ENCODE measurements around the gene DLGAP1. TPM values are rescaled to one million over a fixed set of nuclear protein-coding genes. Genes with fewer than 3 reads are reported as not detected.

The DLGAP1 gene
- polyA plus RNA-seq, 1 of the 3 experiments (the other 2 are of a cell fraction) = not detected

- WGBS (ENCODE audit: low lambda C conversion rate) = 98% methylated on average over 4 of the region's 4 CpGs
- H3K4me1 ChIP-seq (ENCODE audit: control insufficient read depth in 1 of 2, insufficient read depth in 2 of 2, low read depth in 1 of 2, low read length in 1 of 2) = peaks cover 19 to 29% of the 10 kb centered on the region in 2 experiments
- H3K79me2 ChIP-seq (ENCODE audit: insufficient read depth) = no peaks in the 10 kb centered on the region
- POLR2A ChIA-PET = no interaction called here
- no peaks in the 10 kb centered on the region for H4K20me1 ChIP-seq (ENCODE audit: insufficient read depth)
- no peak overlapping the region for H3K9ac ChIP-seq
- no peak overlapping the region for H3K4me2 ChIP-seq
- H3F3A ChIP-seq (replicated peaks; ENCODE audit: insufficient read depth) = peaks cover 29% of the 10 kb centered on the region
- H3K27me3 ChIP-seq (ENCODE audit: insufficient read depth) = no peaks in the 10 kb centered on the region
- CTCF ChIA-PET = no interaction called here
- no peak overlapping the region for H3K4me3 ChIP-seq (ENCODE audit: low read depth in 2 of 2, low read length in 1 of 2)
- no peak for TF ChIP-seq GATA2 (CRISPR knock-in tag; IDR thresholded peaks at IDR 0.05)
- H3K9me3 ChIP-seq = no peaks in the 10 kb centered on the region
- no peaks in the 10 kb centered on the region for H3K36me3 ChIP-seq (replicated peaks in 1 of 2; ENCODE audit: control insufficient read depth in 1 of 2, insufficient read depth in 2 of 2, low read length in 1 of 2)
- no peaks in the 10 kb centered on the region for H3K9me2 ChIP-seq
- H2AFZ ChIP-seq (ENCODE audit: low read depth) = no peak overlapping the region
- H3K27ac ChIP-seq (ENCODE audit: low read depth in 2 of 2, low read length in 1 of 2) = no peak overlapping the region
- no peak for DNase-seq
Observed at GRCh38 chr18:3619746-3620145, 835.4 kb downstream of the DLGAP1 start.

- peaks cover 17 to 24% of the 10 kb centered on the region in 2 experiments for H3K4me1 ChIP-seq (ENCODE audit: control insufficient read depth in 1 of 2, insufficient read depth in 2 of 2, low read depth in 1 of 2, low read length in 1 of 2)
- H3K4me2 ChIP-seq = no peak overlapping the region
- H3K9ac ChIP-seq = no peak overlapping the region
- H3K36me3 ChIP-seq (replicated peaks in 1 of 2; ENCODE audit: control insufficient read depth in 1 of 2, insufficient read depth in 2 of 2, low read length in 1 of 2) = no peaks in the 10 kb centered on the region
- H3F3A ChIP-seq (replicated peaks; ENCODE audit: insufficient read depth) = peaks cover 24% of the 10 kb centered on the region
- no peak for TF ChIP-seq YY1 (IDR thresholded peaks at IDR 0.05; ENCODE audit: low read depth)
- TF ChIP-seq PBX3 (IDR thresholded peaks at IDR 0.05) = no peak
- no peak for TF ChIP-seq TCF12 (IDR thresholded peaks at IDR 0.05)
- no peak for TF ChIP-seq RCOR1 (IDR thresholded peaks at IDR 0.05; ENCODE audit: low read length)
- TF ChIP-seq EZH2phosphoT487 (IDR thresholded peaks at IDR 0.05; ENCODE audit: borderline replicate concordance, low read depth) = no peak
- TF ChIP-seq GATA2 (CRISPR knock-in tag; IDR thresholded peaks at IDR 0.05) = no peak
- no peak for TF ChIP-seq ELF1 (IDR thresholded peaks at IDR 0.05)
- 96% methylated on average over 3 of the region's 3 CpGs for WGBS (ENCODE audit: low lambda C conversion rate)
- ChIA-PET POLR2A (interaction anchor here (0.6 kb wide), 1 partner anchor 323 kb away, joined by 3 read pairs; no protein-coding TSS in a partner anchor), CTCF (interaction anchor here (1.5 kb wide), 1 partner anchor 14 kb away, joined by 5 read pairs; no protein-coding TSS in a partner anchor)
- no peaks in the 10 kb centered on the region for H3K27me3 ChIP-seq (ENCODE audit: insufficient read depth)
- H4K20me1 ChIP-seq (ENCODE audit: insufficient read depth) = no peaks in the 10 kb centered on the region
- H3K4me3 ChIP-seq (ENCODE audit: low read depth in 2 of 2, low read length in 1 of 2) = no peak overlapping the region
- DNase-seq = no peak
- H3K9me2 ChIP-seq = no peaks in the 10 kb centered on the region
- H3K79me2 ChIP-seq (ENCODE audit: insufficient read depth) = no peaks in the 10 kb centered on the region
- no peak overlapping the region for H3K27ac ChIP-seq (ENCODE audit: low read depth in 2 of 2, low read length in 1 of 2)
- H2AFZ ChIP-seq (ENCODE audit: low read depth) = no peak overlapping the region
- no peaks in the 10 kb centered on the region for H3K9me3 ChIP-seq
Observed at GRCh38 chr18:3619222-3619621, 835.9 kb downstream of the DLGAP1 start.

- Histone ChIP-seq H3K9ac (no peak overlapping the region), H3K9me2 (no peaks in the 10 kb centered on the region), H3K4me1 (ENCODE audit: control insufficient read depth in 1 of 2, insufficient read depth in 2 of 2, low read depth in 1 of 2, low read length in 1 of 2) (peaks cover 2 to 4% of the 10 kb centered on the region in 2 experiments; a peak in 2 of 4 replicates), H4K20me1 (ENCODE audit: insufficient read depth) (no peaks in the 10 kb centered on the region), H3K79me2 (ENCODE audit: insufficient read depth) (no peaks in the 10 kb centered on the region), H3K9me3 (no peaks in the 10 kb centered on the region), H3F3A (replicated peaks; ENCODE audit: insufficient read depth) (peaks cover 4% of the 10 kb centered on the region), H3K27ac (ENCODE audit: low read depth in 2 of 2, low read length in 1 of 2) (no peak overlapping the region), H3K4me2 (no peak overlapping the region), H3K4me3 (ENCODE audit: low read depth in 2 of 2, low read length in 1 of 2) (no peak overlapping the region), H3K36me3 (replicated peaks in 1 of 2; ENCODE audit: control insufficient read depth in 1 of 2, insufficient read depth in 2 of 2, low read length in 1 of 2) (no peaks in the 10 kb centered on the region), H2AFZ (ENCODE audit: low read depth) (no peak overlapping the region), H3K27me3 (ENCODE audit: insufficient read depth) (no peaks in the 10 kb centered on the region)
- POLR2A ChIA-PET = no interaction called here
- CTCF ChIA-PET = interaction anchor here (1.4 to 1.5 kb wide), 2 partner anchors 23 to 163 kb away, joined by 4 to 5 read pairs; no protein-coding TSS in a partner anchor
- no peak for DNase-seq
- TF ChIP-seq JUND (IDR thresholded peaks at IDR 0.05) (no peak), MXI1 (IDR thresholded peaks at IDR 0.05; ENCODE audit: low read depth, low read length) (no peak), FOXM1 (IDR thresholded peaks at IDR 0.05; ENCODE audit: low read depth) (no peak), NFIC (IDR thresholded peaks at IDR 0.05; ENCODE audit: borderline replicate concordance) (no peak), CTCF (IDR thresholded peaks at IDR 0.05) (no peak), SIN3A (IDR thresholded peaks at IDR 0.05; ENCODE audit: borderline replicate concordance, low read depth, low read length) (no peak), RXRA (IDR thresholded peaks at IDR 0.05; ENCODE audit: borderline replicate concordance, low read depth) (no peak), RCOR1 (IDR thresholded peaks at IDR 0.05; ENCODE audit: low read length) (no peak), FOSL2 (IDR thresholded peaks at IDR 0.05; ENCODE audit: borderline replicate concordance, low read depth) (no peak), USF2 (IDR thresholded peaks at IDR 0.05; ENCODE audit: borderline replicate concordance, low read depth, low read length) (no peak), FOXJ3 (CRISPR knock-in tag; IDR thresholded peaks at IDR 0.05) (no peak), SMC3 (IDR thresholded peaks at IDR 0.05; ENCODE audit: low read depth, low read length) (no peak), CHD2 (IDR thresholded peaks at IDR 0.05; ENCODE audit: low read length, partially characterized antibody) (no peak)
- 97% methylated on average over 3 of the region's 3 CpGs for WGBS (ENCODE audit: low lambda C conversion rate)
Observed at GRCh38 chr18:3616744-3617143, 838.4 kb downstream of the DLGAP1 start.
